ENCODE measurements around the gene MYO1A. TPM values are rescaled to one million over a fixed set of nuclear protein-coding genes. Genes with fewer than 3 reads are reported as not detected.

Gene MYO1A
- total RNA-seq: under 1 TPM in 1 of 2 donors, not detected in 1; 0.08 TPM

GRCh38 chr12:57049890-57050289 is at the start of gene MYO1A:
MYO1A (minus strand) TSS chr12:57050129; CDS start chr12:57048323, 1,806 bp downstream.
- Histone ChIP-seq H3K27me3 (no peaks in the 10 kb centered on the region), H3K9me3 (no peaks in the 10 kb centered on the region), H3K4me3 (no peak within 1 kb of the TSS), H3K36me3 (no peaks in the 10 kb centered on the region), H3K27ac (no peak within 1 kb of the TSS), H3K4me1 (no peaks in the 10 kb centered on the region)
- TF ChIP-seq, protein P1, sequence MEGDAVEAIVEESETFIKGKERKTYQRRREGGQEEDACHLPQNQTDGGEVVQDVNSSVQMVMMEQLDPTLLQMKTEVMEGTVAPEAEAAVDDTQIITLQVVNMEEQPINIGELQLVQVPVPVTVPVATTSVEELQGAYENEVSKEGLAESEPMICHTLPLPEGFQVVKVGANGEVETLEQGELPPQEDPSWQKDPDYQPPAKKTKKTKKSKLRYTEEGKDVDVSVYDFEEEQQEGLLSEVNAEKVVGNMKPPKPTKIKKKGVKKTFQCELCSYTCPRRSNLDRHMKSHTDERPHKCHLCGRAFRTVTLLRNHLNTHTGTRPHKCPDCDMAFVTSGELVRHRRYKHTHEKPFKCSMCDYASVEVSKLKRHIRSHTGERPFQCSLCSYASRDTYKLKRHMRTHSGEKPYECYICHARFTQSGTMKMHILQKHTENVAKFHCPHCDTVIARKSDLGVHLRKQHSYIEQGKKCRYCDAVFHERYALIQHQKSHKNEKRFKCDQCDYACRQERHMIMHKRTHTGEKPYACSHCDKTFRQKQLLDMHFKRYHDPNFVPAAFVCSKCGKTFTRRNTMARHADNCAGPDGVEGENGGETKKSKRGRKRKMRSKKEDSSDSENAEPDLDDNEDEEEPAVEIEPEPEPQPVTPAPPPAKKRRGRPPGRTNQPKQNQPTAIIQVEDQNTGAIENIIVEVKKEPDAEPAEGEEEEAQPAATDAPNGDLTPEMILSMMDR (IDR thresholded peaks at IDR 0.05): no peak
- DNase-seq (ENCODE audit: low spot score): no peak

DNA sequence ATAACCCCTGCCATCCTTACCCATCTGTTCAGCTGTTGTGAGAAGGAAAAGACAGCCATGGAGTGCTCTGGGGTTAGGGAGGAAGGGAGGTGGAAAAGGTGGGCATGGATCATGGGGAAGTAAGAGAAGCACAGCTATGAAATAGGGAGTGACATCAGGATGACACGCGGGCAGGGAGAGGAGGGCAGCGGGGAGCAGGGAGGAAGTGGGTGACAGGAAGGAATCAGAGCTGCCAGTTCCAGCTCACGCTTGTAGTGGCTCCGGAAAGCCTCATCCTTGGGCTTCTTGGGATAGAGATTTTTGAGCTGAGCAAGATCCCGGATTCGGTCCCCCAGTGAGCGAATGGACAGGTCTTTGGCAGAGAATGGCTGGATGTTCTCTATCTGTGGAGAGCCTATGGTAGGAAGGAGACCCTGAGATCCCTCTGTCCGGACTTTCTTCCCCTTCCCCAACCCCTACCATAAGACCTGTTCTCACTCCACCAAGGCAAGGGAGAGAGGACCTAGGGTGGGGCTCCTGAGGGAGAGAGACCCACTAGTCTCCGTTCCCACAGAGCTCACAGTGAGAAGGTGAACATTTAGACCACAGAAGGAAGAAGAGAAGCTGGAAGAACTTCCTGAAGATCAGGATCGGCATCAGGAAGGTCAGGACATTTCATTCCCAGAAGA is 49.3 kb upstream of the MYO1A start:
- Histone ChIP-seq H3K36me3 (peaks cover 62% of the 10 kb centered on the region), H3K27me3 (no peaks in the 10 kb centered on the region), H3K4me1 (peaks cover 0 to 7% of the 10 kb centered on the region in 2 donors), H3K9me3 (no peaks in the 10 kb centered on the region), H3K27ac (no peak overlapping the region), H3K4me3 (no peak overlapping the region)
- TF ChIP-seq, protein P1 (IDR thresholded peaks at IDR 0.05): no peak
- no peak for DNase-seq (ENCODE audit: low spot score)

GRCh38 chr12:57098546-57098945 is 48.6 kb upstream of the MYO1A start:
- peaks cover 58% of the 10 kb centered on the region for H3K36me3 ChIP-seq
- TF ChIP-seq, protein P1 (IDR thresholded peaks at IDR 0.05): no peak
- DNase-seq (ENCODE audit: low spot score): no peak
- no peaks in the 10 kb centered on the region for H3K9me3 ChIP-seq
- no peak overlapping the region for H3K27ac ChIP-seq
- H3K4me3 ChIP-seq: no peak overlapping the region
- peaks cover 0 to 13% of the 10 kb centered on the region in 2 donors for H3K4me1 ChIP-seq
- H3K27me3 ChIP-seq: no peaks in the 10 kb centered on the region

GRCh38 chr12:57097554-57097835 is 47.6 kb upstream of the MYO1A start:
- Histone ChIP-seq H3K4me3 (no peak overlapping the region), H3K27me3 (no peaks in the 10 kb centered on the region), H3K36me3 (peaks cover 62% of the 10 kb centered on the region), H3K4me1 (peaks cover 0 to 24% of the 10 kb centered on the region in 2 donors), H3K27ac (no peak overlapping the region), H3K9me3 (no peaks in the 10 kb centered on the region)
- TF ChIP-seq, protein P1 (IDR thresholded peaks at IDR 0.05): no peak
- no peak for DNase-seq (ENCODE audit: low spot score)

DNA sequence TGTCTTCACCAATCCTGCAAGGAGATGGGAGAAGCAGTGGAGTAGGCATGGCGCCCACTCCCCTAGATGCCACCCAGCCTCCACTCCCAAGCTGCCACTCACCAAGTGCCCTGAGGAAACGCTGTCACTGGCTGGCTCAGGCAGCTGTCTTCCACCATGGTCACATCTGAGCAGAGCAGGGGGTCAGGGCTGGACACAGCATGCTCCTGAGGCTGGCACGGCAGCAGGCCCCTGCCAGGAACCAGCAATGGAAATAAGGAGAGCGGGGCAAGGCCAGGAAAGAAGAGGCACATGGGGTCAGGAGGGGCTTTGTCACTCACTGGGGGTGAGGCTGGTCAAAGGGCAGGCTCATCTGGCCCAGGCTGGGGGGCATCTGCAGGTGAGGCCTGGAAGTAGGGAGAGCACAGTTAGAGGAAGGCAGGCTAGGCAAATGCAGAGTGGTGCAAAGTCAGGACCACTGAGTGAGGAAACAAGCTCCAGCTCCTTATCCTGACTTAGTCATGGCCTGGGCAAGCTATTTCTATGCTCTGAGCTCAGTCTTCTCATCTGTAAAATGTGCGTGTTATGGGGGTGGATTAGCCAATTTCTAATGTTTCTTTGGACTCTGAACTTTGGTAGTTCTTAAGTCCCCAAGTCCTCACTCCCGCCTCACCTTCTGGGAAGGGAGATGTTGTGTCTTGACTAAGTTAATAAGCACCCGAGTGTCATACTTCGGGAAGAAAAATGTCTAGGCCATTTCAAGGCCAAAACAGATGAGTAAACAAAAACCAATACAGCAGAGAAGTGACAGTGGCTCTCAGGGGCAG is 47.0 kb upstream of the MYO1A start:
- DNase-seq (ENCODE audit: low spot score): no peak
- H3K36me3 ChIP-seq: peaks cover 64% of the 10 kb centered on the region

More for the DNA sequence above, 47.0 kb upstream of the MYO1A start:
- Histone ChIP-seq H3K27ac (no peak overlapping the region), H3K4me3 (no peak overlapping the region), H3K4me1 (peaks cover 0 to 29% of the 10 kb centered on the region in 2 donors), H3K9me3 (no peaks in the 10 kb centered on the region), H3K27me3 (no peaks in the 10 kb centered on the region)
- TF ChIP-seq, protein P1 (IDR thresholded peaks at IDR 0.05): no peak
